GM21786 (cell line): ENCODE results near the gene CORO2B.
"Not testable (repeated sequence)": the region's sequence is repeated elsewhere in the genome, so short reads cannot be mapped to it uniquely, and the experiment has no call there.

Source experiments
- ATAC-seq: cut with Tn5 transposase; IDR thresholded peaks from one replicate; pipeline ENCODE4 v1.9.1; 2021; ENCODE audit not compliant: unreplicated experiment

Gene CORO2B

DNA sequence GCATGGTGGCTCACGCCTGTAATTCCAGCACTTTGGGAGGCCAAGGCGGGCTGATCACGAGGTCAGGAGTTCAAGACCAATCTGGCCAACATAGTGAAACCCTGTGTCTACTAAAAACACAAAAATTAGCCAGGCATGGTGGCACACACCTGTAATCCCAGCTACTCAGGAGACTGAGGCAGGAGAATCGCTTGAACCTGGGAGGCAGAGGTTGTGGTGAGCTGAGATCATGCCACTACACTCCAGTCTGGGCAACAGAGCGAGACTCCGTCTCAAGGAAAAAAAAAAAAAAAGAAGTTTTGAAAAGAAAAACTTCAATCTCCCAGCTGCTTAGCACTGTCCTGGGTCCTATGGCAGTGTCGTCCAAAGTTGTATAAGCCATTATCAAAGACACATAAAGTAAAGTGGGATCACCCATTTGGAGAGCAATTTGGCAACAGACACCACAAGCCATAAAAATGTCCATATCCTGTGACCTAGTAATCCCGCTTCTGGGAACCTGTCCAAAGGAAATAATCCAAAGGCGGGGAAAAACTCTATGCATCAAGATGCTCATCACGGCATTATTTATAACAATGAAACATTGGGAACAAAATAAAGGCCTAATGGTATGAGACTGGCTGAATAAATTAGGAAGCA, 26.2 kb downstream of the CORO2B start:
- not testable (repeated sequence) for ATAC-seq

DNA sequence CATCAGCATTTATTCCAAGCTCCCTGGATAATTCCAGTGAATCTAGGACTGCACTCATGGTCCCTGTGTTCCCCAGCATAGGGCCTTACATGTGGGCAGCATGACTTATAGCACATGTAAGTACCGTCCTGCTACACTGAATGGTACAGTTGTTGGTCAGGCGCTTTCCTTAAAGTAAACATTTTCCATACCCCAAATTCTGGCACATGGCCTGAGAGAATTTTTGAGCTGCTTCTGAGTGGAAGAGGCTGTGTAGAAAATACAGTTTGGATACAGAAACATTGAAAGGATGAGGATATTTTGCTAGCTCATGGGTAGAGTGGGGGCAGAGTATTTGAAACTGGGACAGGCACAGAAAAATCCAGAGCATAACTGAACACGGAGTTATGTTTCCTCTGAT, 27.6 kb downstream of the CORO2B start:
- no peak for ATAC-seq

DNA sequence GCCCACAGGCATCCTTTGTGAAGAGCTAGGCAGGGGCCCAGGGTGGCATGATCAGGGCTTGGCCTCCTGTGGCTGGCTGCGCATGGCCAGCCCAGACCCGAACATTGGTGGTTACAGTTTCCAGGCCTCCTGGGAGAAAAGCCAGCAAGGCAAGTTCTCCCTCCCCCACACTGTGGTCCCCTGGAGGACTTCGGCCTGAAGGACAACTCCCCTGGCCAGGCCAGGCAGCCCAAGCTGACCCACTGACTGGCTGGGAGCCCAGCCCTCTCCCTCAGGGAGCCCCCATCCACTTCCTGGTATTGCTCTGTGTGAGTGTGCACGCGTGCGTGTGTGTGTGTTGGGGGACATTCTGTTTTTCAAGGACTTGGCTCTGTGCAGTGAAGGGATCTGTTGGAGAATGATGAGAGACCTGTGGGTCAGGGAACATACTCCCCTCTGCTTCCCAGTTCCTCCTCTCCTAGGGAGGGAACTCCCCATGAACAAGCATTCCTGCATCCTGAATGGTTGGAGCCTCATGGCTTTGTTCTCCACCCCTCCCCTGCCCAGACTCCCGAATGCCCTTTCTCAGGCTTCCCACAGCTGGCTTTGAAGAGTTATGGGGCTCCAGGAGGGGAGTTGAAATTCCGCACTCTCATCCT, 29.5 kb downstream of the CORO2B start:
- ATAC-seq, result no peak

DNA sequence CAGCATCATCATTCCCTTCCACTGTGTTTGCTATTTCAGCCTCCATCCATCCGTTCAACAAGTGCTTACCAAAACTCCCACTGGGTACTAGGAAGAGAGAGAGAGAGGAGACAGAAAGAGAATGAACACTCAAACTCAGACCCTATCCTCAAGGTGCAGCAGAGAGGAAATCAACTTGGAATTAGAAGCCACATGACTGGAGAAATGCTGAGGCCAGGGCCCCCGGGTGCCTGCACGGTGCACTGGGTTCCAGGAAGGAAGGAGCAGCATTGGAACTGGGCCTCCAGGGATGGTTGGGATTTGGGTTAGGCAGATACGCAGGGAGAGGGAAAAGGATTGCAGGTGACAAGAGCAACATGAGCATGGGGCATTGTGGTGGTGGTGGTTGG, 30.0 kb downstream of the CORO2B start:
- ATAC-seq, result no peak

DNA sequence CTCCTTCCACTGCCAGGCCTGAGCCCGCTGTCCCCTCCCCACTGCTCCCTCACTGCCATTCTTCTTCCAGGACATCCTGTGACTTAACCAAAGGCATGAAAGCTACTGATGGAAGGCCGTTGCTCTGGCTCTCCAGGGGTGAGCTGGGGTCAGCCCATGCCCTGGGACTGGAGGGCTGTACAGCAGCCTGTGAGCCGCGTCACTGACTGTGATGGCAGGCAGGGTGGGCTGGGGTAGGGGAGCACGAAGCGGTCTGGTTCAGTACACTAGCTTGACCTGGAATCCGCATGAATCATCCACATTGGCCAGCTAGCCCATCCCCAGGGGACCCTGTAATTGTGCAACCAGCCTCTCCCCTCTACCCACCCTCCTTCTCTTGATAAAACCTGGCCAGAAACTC, 30.8 kb downstream of the CORO2B start:
- no peak for ATAC-seq

DNA sequence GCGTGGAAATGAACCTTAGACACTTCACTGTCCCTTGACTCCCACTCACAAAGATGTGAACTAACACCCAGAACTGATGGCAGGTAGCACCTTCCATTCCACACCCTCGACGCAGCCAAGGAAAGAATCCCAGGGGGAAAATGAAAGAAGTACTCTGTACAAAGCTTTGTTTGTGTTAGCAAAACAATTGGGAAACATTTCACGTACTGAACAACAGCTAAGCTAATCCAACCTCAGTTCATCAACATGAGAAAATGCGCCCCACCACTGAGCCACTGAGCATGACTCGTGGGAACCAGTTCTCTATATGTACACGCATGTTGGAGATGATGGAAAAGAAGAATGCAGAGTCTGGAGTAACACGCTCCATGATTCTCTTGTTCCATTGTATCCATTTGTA, 32.0 kb downstream of the CORO2B start:
- ATAC-seq, result no peak

DNA sequence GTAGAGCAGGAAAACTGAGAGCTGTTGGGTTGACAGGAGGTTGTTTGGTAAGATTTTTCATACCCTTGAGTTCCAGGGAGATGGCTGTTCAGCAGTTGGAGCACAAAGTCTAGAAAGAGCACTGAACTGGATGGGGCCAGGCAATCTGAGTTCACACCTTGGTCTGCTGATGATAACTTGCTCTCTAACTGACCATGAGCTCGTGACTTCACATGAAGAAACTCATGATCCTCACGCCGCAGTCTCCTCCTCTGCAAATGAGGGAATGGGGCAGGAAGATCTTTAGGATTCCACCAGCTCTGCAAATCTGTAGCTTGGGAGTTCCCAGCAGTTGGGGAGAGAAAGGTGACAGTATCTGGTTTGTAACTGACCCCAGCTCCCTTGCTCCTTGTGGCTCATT, 33.7 kb downstream of the CORO2B start:
- no peak for ATAC-seq

DNA sequence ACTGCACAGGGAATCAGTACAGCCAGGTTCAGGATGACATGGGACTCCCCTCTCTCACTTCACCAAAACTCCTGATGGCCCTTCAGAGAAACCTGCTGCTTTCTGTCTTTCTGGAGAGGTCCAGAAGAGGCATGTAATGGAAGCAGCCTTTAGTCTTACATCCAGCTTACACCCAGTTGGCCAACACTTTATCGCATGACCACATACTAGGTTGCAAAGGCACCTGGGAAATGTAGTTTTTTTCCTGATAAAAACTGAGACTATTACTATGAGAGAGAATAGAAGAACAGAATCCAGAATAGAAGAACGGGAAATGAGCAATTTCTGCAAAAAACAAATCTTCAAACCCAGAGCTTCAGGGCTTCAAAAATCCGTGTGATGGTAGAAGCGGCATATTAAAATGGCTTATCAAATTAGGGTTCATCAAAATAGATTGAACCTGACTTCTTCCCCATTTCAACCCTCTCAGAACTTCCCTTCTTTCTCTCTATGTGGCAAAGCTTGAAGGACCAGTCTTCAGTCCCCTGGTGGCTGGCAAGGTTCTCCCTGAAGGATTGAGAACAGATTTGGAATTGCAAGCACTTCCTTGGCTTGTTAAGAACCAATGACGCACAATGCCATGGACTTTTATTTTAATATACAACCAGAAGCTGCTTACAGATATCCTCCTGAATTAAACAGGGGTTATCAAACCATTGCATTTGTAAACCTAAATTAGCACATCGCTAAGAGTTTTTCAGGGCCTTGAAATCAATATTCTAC, 34.4 kb downstream of the CORO2B start:
- no peak for ATAC-seq

DNA sequence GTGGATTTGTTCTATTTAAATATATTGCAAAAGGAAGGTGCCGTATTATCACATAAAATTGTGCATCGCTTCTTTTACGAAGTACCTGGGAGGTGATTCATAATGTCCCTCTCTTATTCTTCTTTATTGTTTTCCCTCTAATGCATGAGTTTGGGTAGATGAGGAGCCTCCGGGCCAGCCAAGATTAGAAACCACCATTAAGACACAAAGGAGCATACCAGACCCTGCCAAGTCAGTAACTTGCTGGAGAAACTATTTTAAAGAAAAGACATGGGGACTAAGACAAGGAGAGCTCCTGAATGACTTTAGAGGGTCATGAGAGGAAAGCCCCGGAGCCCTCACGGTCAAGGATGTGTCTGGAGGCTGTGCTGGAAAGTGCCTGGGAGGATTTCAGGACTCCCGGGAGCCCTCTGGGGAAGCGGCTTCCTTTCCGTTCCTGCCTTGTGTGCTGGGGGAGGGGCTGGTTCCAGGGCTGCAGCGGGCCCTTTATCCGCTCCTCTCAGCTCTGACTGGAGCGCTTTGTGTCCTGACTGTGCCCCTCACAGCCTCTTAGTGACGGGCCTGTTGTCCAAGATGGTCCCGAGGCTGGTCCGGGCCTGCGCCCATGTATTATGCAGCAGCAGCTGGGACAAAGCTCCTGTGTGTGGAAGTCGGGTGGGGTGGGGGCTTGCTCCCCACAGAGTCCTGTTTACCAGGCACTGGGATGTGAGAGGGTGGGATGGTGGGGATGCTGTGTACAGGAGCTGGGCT, 35.7 kb downstream of the CORO2B start:
- ATAC-seq, result no peak

DNA sequence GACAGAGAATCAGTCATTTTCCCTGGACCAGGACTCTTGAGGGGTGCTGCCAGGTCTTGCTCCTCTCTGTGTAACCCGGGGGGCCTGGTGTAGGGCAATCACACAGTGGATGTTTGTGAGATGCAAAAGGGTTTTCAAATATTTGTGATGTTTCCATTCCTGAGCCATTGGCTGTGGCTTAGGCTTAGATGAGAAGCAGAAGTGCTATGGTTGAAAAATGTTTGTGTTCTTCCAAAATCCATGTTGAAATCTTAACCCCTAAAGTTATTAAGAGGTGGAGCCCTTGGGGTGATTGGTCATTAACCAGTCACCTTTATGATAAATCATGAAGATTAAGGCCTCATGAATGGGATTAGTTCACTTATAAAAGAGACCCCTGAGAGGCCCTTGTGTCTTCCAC, 36.5 kb downstream of the CORO2B start:
- no peak for ATAC-seq

DNA sequence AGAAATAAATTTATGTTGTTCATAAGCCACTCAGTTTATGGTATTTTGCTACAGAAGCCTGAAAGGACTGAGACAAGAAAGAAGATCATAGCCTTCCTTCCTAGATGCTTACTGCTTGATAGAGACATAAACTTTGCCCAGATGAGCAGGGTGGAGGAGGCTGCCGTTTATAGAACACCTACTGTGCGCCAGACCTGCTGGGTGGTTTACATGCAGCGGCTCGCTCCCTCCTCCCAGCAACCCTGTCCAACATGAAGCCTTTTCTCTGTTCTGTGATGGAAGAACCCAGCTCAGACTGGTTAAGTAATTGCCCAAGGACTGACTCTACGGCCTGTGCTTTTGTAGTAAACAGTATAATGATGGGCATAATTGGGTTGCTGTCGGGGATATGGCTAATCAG, 37.0 kb downstream of the CORO2B start:
- no peak for ATAC-seq

DNA sequence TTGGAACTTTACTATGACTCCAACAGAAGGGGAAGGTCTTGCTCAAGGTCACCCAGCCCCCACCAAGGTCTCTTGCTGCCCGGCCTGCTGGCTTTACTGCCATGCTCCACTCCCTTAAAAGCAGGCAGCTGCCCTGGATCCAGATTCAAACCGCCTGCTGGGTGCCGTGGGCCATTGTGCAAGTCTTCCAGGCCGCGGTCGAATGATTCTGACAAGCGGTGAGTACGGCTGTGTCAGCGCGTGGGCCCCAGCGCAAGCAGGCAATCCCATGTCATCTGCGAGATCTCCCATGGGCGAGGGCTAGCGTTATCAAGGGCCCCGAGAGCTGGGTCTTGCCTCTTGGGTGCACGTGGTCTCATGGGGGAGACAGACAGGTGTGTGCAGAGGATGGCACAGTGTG, 37.6 kb downstream of the CORO2B start:
- ATAC-seq, result no peak

DNA sequence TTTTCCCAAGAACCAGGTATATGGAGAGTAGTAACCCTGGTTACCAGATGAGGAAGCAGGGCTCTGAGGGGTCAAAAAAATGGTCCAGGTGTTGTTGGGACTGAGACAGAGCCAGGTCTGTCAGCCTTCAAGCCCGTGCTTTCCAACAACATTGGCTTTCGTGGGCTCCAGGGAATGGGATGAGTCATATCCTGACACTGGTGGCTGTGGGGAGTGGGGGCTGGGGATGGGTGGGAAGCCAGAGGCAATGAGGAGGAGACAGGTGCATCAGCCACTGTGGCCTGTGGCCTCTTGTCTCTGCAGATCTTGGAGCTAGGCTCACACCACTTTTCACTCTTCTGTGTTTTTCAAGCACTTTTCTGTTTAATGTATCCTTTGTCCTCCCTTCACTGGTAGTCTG, 38.2 kb downstream of the CORO2B start:
- no peak for ATAC-seq

DNA sequence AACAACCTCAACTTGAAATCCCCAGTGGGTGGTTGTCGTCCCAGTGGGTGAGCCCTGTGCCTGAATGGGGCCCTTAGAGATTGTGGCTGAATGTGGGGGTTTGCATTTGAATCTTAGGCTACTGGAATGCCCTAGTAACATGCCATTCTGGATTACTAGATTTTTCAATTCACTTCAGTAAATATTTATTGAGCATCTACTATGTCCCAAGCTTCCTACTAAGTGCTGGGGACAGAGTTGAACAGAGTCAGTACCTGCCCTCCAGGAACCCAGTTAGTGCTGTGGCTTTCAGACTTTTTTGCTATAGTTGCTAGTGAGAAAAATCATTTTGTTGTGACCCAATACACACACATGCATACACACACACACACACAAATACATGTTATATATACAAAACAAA, 39.0 kb downstream of the CORO2B start:
- no peak for ATAC-seq

DNA sequence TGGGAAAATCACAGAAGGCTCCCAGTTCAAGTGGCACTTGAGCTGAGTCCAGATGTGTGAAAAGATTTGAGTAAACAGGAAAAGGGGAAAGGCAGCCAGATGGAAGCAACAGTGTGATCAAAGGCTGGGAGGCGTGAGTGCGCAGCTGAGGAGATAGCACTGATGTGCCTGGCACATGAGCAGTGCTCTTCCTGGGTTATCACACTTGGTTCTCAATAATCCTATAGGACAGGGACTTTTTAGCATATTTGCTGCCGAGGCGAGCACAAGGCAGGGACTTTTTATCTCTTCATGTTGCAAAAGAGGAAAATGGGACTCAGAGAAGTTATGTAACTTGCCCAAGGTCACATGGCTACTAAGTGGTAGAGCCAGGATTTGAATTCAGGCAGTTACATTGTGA, 39.6 kb downstream of the CORO2B start:
- no peak for ATAC-seq

DNA sequence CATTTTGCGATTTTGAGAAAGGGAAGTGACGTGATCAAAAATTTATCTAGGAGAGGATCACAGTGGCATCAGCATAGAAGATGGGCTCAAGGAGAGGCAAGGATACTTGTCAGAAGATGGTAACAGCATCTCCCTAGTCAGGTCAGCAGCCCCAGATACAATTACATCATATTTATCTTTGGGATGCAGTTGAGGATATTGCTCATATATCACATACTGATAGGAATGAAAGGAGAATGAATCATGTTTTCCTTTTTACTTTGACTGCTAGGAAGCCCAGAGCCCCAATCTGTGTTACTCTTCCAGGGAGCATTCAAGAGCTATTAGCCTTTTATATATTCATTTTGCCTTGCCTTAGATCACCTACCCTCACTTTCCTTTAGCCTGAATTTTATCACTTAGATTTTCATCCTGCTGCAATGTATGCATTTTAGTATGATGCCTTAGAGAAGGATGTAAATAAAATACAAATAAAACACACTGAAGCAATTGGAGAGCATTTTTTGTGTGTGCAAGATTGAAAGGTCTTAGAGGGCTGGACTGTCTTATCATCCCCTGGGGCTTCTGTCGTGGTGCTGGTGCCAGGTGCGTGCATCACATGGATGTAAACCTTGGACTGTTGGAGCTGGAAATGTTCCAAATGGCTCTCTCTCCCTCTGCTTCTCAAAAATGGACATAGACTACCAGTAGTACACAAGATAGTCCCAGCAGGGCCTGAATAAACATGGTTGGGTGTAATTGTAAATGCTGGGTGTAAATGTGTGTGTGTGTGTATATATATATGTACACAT, 40.3 kb downstream of the CORO2B start:
- no peak for ATAC-seq

DNA sequence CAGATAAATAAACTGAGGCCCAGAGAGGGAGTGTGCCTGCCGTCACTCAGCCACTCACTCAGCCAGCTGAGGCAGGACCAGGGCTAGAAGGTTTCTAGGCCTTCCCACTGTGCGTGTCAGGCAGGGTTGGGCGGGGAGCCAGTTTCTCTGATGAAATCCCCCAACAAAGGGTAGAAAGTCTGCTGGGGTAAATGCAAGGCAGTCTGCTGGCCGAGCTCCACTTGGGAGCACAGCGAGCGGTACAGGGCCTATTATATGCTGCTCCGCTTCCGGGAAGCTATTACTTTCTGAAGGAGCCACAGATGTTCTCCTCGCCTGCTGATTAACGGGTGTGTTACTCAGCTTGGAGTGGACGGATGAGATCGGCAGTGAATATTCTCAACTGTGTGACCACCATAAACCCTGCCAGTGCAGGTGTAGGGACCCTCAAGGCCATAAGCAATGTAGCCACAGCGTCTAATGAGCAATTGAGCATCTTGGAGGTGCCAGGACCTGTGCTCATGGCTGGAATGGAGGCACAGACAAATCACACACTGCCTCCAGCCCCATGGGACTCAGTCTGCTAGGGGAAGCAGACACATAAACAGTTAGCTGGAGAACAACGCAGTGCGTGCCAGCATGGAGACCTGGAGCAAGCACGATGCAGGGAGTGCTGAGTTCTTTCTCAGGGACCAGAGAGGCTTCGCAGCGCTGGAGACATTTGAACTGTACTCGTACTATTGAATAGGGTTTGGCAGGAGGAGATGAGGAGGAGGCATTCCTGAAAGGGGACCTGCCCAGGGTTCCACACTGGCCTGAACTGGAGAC, 42.1 kb downstream of the CORO2B start:
- no peak for ATAC-seq

DNA sequence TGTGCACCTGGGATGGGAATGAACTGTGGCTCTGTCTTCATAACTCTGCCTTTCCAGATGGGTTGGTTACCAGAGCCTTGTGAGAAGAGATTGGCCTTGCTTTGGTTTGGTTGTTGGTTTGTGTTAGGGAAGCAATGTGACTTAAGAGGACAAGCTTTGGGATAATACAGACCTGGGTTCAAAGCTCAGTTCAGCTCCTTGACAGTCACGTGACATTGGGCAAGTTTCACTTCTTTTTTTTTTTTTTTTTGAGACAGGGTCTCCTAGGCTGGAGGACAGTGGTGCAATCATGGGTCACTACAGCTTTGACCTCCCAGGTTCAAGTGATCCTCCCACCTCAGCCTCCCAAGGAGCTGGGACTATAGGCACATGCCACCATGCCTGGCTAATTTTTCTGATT, 42.7 kb downstream of the CORO2B start:
- no peak for ATAC-seq

DNA sequence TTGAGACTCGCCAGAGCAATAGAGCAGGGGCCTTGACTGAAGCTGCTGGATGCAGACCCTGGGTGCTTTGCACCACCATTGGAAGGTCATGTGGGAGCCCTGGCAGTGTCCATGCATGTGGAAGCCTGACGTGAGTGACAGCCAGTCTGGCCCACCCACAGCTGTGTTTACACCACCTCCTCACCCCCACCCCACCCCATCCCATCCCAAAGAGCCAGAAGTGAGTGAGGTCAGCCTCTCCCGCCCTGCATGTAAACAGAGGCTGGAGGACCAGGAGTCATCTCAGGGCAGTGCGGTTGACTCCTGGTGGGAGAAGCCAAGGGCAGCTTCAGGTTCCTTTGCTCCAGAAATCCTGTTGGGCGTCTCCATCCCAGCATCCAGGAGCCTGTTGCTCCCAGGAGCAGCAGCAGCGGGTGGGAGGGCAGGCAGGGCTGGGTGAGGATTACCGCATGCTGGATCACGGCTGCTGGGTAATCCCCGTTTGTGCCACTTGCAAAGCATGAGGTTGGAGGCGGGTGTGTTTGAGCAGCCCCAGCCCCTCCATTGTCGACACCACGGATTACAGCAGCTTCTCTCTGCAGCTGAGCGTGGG, 44.6 kb downstream of the CORO2B start:
- ATAC-seq, result no peak

DNA sequence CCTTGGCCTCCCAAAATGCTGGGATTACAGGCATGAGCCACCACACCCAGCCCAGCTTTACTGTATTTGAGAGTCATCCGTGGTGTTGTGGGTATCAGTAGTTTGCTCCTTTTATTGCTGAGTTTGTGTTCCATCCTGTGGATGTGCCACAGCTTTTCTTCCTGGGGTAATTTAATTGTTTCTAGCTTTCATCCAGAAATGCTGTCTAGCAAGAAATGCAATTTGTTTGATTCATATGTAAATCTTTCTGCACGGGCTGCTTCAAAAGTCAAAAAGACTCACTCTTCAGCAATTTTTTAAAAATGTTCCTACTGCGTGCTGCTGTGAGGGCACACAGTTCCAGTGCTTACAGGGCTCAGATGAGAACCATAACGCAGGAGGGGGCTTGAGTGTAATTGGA, 47.1 kb downstream of the CORO2B start:
- no peak for ATAC-seq
